GM18867 (cell line): Measurements from ENCODE around the gene TIRAP.
A peak's percentile ranks its signal among the peaks of the same experiment; 100 is the strongest.
"Not testable (repeated sequence)": the region's sequence is repeated elsewhere in the genome, so short reads cannot be mapped to it uniquely, and the experiment has no call there.

Experiments
- ATAC-seq: cut with Tn5 transposase; IDR thresholded peaks from one replicate; pipeline ENCODE4 v1.9.1; 2021; ENCODE audit warnings: mild to moderate bottlenecking, moderate library complexity; ENCODE audit not compliant: unreplicated experiment

The TIRAP gene

GRCh38 chr11:126284829-126285228, 1.9 kb downstream of the TIRAP start:
- ATAC-seq: peak; percentile 61

DNA sequence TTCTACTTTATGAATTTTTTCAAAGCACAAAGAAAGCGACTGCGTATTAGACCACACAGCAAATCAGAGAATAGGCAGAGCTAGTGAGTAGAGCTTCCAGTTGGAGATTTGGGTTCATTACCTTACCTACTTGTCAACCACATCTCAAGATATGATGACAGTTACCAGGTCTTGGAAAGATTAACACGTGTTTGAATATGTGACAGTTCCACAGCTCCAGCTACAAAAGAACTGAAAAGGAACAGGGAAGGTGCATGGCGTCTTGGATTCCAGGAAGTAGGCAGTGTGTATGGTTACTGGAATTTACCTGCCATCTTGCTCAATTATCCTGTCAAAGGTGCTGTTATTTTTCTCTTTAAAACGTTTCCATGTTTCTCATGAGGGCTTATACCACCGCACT, 5.3 kb downstream of the TIRAP start:
- ATAC-seq: no peak

DNA sequence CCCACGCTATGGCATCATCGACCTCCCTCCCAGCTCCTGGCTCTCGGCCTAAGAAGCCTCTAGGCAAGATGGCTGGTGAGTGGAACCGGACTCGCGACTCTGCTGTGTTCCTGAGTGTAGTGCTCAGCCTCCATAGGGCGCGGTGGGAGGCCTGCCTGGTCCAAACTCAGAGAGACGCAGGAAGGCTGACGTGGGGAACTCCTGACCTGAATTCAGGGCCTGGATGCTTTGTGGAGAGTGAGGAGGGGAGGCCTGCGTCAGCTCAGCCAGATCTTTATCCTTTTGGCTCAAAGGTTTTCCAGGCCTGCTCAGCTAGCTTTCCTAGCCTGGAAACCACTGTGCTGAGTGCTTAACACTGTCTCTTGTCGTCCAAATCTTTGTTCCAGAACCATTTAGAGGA, 8.0 kb downstream of the TIRAP start:
- no peak for ATAC-seq

DNA sequence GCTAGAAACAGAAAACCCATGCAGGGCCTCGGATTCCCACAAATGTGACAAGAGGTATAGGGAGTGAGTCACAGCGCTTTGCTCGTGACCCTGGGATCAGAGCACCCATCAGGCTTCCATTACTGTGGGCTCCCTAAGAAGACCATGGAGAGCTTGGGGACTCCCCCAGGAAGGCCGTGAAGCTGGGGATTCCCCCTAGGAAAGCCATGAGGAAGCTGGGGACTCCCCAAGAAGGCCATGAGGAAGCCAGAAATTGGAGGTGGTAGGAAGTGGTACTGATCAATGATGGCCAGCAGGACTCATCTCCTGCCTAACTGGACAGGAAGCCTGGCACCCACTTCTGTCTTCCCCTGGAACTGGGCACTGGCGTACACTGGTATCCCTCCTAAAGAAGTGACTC, 10.8 kb downstream of the TIRAP start:
- no peak for ATAC-seq

DNA sequence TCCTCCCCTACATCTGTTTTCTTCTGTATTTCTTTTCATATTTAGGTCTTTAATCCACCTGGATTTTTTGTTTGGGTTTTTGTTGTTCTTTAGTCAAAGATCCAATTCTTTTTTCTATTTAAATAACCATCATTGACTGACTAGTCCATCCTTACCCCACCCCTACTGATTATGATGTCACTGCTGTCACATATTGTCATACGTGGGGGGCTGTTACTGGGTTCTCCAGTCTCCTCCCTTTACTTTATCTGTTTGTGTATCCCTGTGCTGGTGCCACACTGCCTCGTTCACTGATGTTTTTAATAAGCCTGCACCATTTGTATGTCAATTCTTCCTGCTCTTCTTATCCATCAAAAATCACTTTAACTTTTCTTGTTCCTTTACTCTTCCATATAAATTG, 14.1 kb downstream of the TIRAP start:
- no peak for ATAC-seq

DNA sequence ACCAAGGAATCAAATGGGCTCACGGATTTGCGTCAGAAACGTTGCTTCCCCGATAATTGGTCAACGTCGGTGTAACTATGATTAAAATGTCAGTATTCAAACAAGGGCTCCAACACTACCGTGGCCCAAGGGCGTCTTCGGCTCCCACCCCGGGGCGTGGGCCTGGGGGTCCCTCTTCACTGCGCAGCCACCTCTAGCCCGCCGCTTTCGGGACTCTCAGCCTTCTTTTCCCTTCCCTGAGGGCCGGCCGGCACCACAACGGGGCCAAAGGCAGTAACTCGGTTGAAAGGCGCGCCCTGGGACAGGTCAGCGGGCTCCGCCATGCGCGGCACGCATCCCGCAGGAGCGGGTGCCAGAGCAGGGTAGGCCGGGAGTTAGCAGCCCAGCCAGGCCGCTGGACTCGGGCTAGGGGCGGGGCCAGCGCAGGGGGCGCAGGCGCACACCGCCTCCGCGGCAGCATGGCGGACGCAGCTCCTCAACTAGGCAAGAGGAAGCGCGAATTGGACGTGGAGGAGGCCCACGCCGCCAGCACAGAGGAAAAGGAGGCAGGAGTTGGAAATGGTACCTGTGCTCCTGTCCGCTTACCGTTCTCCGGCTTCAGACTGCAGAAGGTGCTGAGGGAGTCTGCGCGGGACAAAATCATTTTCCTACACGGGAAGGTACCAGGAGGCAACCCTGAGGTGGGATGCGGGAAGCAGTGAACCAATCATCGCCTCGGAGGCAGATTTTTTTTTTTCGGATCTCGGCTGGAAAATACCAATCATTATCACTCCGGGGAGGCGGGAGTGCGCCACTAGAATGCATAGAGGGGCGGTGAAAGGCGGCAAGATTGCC, 20.9 kb downstream of the TIRAP start, which contains the start of gene DCPS:
Gene DCPS, plus strand, starts transcription at position 438 of the 834 bp plus-strand sequence. Its CDS starts 21 bp downstream, at position 459.
- peak; percentile 82 for ATAC-seq

DNA sequence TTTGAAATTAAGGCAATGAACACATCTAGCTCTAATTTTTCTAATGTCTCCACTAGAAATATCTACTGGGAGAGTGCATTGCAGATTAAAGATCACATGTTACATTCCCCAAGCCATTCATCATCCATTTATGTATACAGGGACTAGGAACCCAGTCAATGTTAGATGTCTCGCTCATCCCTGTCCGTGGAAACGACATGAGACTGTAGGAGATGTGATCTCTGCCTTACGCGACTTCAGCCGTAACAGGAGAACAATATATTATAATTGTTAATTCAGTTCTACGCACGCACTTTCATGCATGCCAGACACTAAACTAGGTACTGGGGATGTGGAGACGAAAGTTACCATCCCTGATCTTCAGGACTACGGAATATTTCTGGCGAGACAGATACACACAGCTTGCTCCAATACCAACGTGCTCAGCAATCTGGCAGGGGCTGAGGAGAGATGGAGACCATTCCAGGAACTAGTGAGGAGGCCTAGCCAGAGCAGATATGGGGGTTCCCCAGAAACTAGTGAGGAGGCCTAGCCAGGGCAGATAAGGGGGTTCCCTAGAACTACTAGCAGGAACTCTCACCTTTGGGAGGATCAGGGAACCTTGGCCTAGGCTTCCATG, 21.7 kb downstream of the TIRAP start:
- ATAC-seq: peak; percentile 37

DNA sequence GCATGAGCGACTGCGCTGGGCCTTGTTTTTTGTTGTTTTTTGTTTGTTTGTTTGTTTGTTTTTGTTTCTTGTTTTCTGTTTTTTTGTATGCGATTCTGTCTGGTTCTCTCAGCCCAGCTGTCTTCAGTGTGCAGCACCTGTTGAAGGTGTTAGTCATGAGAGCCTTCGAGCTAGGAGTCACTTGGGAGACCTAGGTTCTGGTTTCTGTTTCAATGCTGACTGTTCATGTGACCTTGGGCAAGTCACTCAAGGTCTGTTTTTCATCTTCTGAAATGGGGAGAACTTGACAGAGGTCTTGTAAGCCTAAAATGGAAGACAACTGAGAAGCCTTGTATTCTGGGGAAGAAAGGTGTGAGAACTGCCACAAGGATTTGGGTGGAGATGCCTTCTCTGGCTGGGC, 22.8 kb downstream of the TIRAP start:
- peak; percentile 80 for ATAC-seq

DNA sequence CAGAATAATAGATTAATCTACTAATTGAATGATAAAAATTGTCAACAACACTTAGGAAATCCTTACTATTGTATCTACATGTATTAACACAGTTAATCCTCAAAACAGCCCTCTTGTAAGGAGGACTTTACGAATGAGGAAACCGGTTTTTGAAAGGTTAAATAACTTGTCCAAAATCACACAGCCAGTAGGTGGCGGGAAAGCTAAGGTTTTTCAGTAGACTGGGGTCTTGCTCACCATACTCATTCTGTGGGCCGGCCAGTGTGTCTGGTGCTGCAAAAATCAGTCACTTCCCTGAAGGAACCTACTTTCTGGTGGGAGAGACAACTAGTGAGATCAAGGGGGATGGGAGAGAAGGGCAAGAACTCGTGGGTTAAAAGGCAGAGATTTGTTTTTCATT, 24.8 kb downstream of the TIRAP start:
- ATAC-seq: no peak

DNA sequence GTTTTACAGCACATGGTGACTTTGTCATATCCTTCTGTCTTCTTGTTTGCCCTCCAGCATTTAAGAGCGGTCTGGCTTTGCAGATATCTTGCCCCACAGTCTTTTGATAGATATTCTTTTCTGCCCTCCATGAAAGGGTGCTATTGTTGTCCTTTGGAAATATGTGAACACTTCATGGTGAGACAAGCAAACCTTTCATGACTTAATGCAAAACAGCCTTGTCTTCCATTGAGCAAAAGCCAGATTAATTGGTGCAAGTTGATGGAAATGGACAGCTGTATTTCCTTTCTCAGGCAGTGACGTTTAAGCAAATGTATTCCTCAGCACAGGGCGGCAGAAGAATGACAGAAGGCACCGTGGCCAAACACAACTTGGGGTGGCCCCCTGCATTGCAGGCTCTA, 25.4 kb downstream of the TIRAP start:
- ATAC-seq: no peak

GRCh38 chr11:126308771-126309170, 25.9 kb downstream of the TIRAP start:
- ATAC-seq: not testable (repeated sequence)

GRCh38 chr11:126310200-126310991, 27.5 kb downstream of the TIRAP start:
- peak; percentile 34 for ATAC-seq

DNA sequence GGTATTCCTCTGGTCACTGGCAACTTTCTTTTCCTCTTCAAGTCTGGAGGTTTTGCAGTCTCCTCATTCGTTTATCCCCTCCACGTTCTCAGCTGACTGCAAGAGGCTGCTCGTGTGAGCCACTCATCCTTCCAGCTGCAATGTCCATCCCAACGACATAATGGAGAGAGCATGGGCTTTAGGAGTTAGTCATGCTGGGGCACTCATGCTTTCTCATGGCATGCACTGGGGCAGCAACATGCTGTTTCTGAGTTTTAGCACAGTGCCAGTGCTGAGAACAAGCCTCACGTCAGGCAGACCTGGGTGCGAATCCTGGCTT, 28.1 kb downstream of the TIRAP start:
- no peak for ATAC-seq

DNA sequence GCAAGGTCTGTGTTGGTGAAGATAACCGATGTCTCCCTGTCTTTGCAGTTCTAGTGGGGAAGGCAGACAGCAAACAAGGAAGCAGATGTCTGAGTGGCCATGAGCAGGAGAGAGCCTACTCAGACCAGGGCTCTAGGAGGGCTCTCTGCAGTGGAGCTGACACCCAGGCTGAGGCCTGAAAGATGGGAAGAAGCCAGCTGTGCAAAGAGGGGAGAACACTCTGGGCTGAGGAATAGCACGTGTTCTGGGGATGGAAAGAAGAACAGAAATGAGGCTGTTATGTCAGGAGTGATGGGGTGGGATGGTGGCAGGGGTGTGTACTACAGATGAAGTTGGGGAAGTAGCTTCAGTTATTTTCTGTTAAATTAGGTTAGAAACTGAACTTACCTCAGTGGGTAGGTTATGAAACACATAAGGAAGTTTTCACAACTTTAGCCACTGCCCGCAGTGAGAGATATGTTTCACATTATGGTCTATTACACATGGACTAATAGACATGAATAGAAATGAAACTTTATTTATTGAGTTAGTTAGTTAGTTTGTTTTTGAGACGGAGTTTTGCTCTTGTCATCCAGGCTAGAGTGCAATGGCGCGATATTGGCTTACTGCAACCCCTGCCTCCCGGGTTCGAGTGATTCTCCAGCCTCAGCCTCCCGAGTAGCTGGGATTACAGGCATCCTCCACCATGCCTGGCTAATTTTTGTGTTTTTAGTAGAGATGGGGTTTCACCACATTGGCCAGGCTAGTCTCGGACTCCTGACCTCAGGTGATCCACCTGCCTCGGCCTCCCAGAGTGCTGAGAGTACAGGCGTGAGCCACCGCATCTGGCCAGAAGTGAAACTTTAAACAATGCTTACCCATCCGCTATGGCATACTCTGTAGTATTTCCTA, 28.8 kb downstream of the TIRAP start:
- peak; percentile 80 for ATAC-seq

GRCh38 chr11:126312961-126313360, 30.1 kb downstream of the TIRAP start:
- ATAC-seq: no peak

- ATAC-seq: no peak
These were observed 30.9 kb downstream of the TIRAP start for GRCh38 chr11:126313826-126314225.

GRCh38 chr11:126317432-126317755, 34.5 kb downstream of the TIRAP start:
- no peak for ATAC-seq

DNA sequence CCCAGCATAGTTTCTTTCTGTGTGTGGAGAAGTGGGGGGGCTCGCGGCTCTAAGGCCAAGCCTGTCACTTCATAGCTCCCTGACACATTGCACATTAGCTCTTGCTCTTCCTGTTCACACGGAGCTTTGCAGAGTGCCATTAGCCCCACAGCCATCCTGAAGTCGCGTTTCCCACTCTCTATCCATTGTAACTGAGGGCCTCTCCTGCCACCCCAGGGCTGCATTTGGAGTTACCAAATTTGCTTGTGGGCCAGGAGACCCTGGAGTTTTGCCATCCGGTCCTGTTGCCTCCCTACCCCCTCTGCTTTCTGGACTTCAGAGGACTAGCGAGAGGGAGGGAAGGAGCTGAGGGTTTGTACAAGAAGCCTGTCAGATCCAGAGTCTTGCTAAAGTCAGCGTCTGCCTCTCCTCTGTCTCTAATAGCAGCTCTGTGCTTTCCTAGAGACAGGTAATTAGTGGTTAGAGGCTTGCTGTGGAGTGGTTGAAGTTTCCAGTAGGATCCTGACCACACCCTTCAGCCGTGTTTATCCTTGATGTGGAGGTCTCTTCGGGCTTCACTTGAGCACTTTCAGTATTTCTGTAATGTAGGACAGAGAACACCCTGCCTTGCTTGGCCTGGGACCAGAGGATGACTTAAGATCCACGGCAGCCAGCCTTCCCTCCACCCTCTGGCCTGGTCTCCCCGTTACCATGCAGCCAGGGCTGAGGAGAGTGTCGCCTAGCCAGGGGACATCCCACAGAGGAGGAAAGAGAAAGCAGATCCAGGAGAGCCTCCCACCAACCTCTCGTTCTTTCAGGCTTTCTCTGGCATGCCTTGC, 35.1 kb downstream of the TIRAP start:
- ATAC-seq: peak; percentile 9

- ATAC-seq: peak; percentile 68
These were observed 35.9 kb downstream of the TIRAP start for GRCh38 chr11:126318574-126319373.
